H7 (cell line): Measurements from ENCODE around the gene PRR33. TPM values are rescaled to one million over a fixed set of nuclear protein-coding genes. Genes with fewer than 3 reads are reported as not detected.

ENCODE experiments used
- DNase-seq: peaks from one replicate; pipeline ENCODE4 v3.0.0; 2012
- H3K27me3 ChIP-seq: 2 replicates; pipeline ENCODE4 v1.6.0; 2011; ENCODE audit warnings: mild to moderate bottlenecking, low read length; ENCODE audit not compliant: control insufficient read depth, insufficient read depth
- H3K36me3 ChIP-seq: replicated peaks from 2 replicates; pipeline ENCODE4 v1.5.1; 2011; ENCODE audit warnings: low read length; ENCODE audit not compliant: control insufficient read depth, insufficient read depth
- H3K4me3 ChIP-seq: 2 replicates; pipeline ENCODE4 v1.5.1; 2011; ENCODE audit warnings: low read depth, mild to moderate bottlenecking, control low read depth, low read length, moderate library complexity; ENCODE audit not compliant: insufficient read depth
- total RNA-seq: library from RNA; depleted of rRNA; stranded (reverse); fragments of >200 nt; shearing (Covaris generic); gene quantifications from 2 replicates; pipeline ENCODE4 v1.2.3, GENCODE V29; 2014

Gene PRR33
- total RNA-seq, 1 experiment from 2014 or later: not detected

GRCh38 chr11:1852877-1853276 is 38.8 kb downstream of the PRR33 start, which contains the start of gene LSP1:
LSP1 (plus strand) TSS chr11:1853084; CDS start chr11:1853145, 61 bp downstream.
- no peak within 1 kb of the TSS for H3K4me3 ChIP-seq
- no peaks in the 10 kb centered on the region for H3K36me3 ChIP-seq
- H3K27me3 ChIP-seq: no peaks in the 10 kb centered on the region
- DNase-seq: no peak

- no peak overlapping the region for H3K4me3 ChIP-seq
- no peaks in the 10 kb centered on the region for H3K36me3 ChIP-seq
- no peaks in the 10 kb centered on the region for H3K27me3 ChIP-seq
- no peak for DNase-seq
These were observed 39.3 kb downstream of the PRR33 start for GRCh38 chr11:1852271-1852876.

- no peak overlapping the region for H3K4me3 ChIP-seq
- no peaks in the 10 kb centered on the region for H3K27me3 ChIP-seq
- no peaks in the 10 kb centered on the region for H3K36me3 ChIP-seq
- DNase-seq: no peak
These were observed 40.1 kb downstream of the PRR33 start for GRCh38 chr11:1851468-1852180.

GRCh38 chr11:1848640-1849430 is 42.9 kb downstream of the PRR33 start:
- Histone ChIP-seq H3K36me3 (no peaks in the 10 kb centered on the region), H3K4me3 (no peak overlapping the region), H3K27me3 (no peaks in the 10 kb centered on the region)
- no peak for DNase-seq

- Histone ChIP-seq H3K36me3 (no peaks in the 10 kb centered on the region), H3K27me3 (no peaks in the 10 kb centered on the region), H3K4me3 (no peak overlapping the region)
- DNase-seq: no peak
These were observed 43.6 kb downstream of the PRR33 start for GRCh38 chr11:1847926-1848639.

- no peaks in the 10 kb centered on the region for H3K27me3 ChIP-seq
- no peaks in the 10 kb centered on the region for H3K36me3 ChIP-seq
These were observed 44.5 kb downstream of the PRR33 start for GRCh38 chr11:1847006-1847735.

GRCh38 chr11:1846453-1846932 is 45.2 kb downstream of the PRR33 start:
- H3K27me3 ChIP-seq: no peaks in the 10 kb centered on the region
- no peak for DNase-seq
- no peaks in the 10 kb centered on the region for H3K36me3 ChIP-seq
- H3K4me3 ChIP-seq: no peak overlapping the region

More at GRCh38 chr11:1847006-1847735, 44.5 kb downstream of the PRR33 start:
- no peak overlapping the region for H3K4me3 ChIP-seq
- DNase-seq: no peak

- H3K36me3 ChIP-seq: no peaks in the 10 kb centered on the region
- H3K4me3 ChIP-seq: no peak overlapping the region
- no peaks in the 10 kb centered on the region for H3K27me3 ChIP-seq
- DNase-seq: no peak
These were observed 45.9 kb downstream of the PRR33 start for GRCh38 chr11:1845561-1846452.

GRCh38 chr11:1845095-1845429 is 46.6 kb downstream of the PRR33 start:
- no peaks in the 10 kb centered on the region for H3K36me3 ChIP-seq
- H3K4me3 ChIP-seq: no peak overlapping the region
- DNase-seq: no peak
- H3K27me3 ChIP-seq: no peaks in the 10 kb centered on the region

- no peak overlapping the region for H3K4me3 ChIP-seq
- no peaks in the 10 kb centered on the region for H3K27me3 ChIP-seq
- H3K36me3 ChIP-seq: no peaks in the 10 kb centered on the region
- no peak for DNase-seq
These were observed 47.2 kb downstream of the PRR33 start for GRCh38 chr11:1844221-1845094.

- H3K4me3 ChIP-seq: no peak overlapping the region
- DNase-seq: no peak
- no peaks in the 10 kb centered on the region for H3K36me3 ChIP-seq
- no peaks in the 10 kb centered on the region for H3K27me3 ChIP-seq
These were observed 47.9 kb downstream of the PRR33 start for GRCh38 chr11:1843796-1844195.

- no peak for DNase-seq
- no peaks in the 10 kb centered on the region for H3K36me3 ChIP-seq
- H3K27me3 ChIP-seq: no peaks in the 10 kb centered on the region
- no peak overlapping the region for H3K4me3 ChIP-seq
These were observed 48.6 kb downstream of the PRR33 start for GRCh38 chr11:1843098-1843473.
